Immature natural killer cell (primary cell): ENCODE data around the gene PPP2R2D. TPM values are rescaled to one million over a fixed set of nuclear protein-coding genes. Genes with fewer than 3 reads are reported as not detected.
"Not testable (repeated sequence)": the region's sequence is repeated elsewhere in the genome, so short reads cannot be mapped to it uniquely, and the experiment has no call there.

Source experiments
- DNase-seq, 3 donors: peaks; one replicate each; pipeline ENCODE4 v3.0.0; 2022; ENCODE audit warnings: mixed read lengths in 1 of 3
- H3K27ac Mint-ChIP-seq, 6 donors: one replicate each; pipeline ENCODE4 v1.8.0; 2020; ENCODE audit warnings: mixed read lengths in 6 of 6, mild to moderate bottlenecking in 5 of 6, inconsistent platforms in 4 of 6, moderate library complexity in 3 of 6
- H3K27me3 Mint-ChIP-seq, 3 donors: one replicate each; pipeline ENCODE4 v1.8.0; 2020 to 2021; ENCODE audit warnings: low read depth in 3 of 3, mild to moderate bottlenecking in 3 of 3, mixed read lengths in 3 of 3, moderate library complexity in 3 of 3, inconsistent platforms in 1 of 3
- H3K36me3 Mint-ChIP-seq, 3 donors: one replicate each; pipeline ENCODE4 v1.8.0; 2020; ENCODE audit warnings: mixed read lengths in 3 of 3, inconsistent platforms in 2 of 3, mild to moderate bottlenecking in 2 of 3
- H3K4me1 Mint-ChIP-seq, 2 donors: one replicate each; pipeline ENCODE4 v1.8.0; 2020; ENCODE audit warnings: inconsistent platforms in 2 of 2, mild to moderate bottlenecking in 2 of 2, mixed read lengths in 2 of 2, moderate library complexity in 1 of 2
- H3K4me3 Mint-ChIP-seq, 5 donors: one replicate each; pipeline ENCODE4 v1.8.0; 2020; ENCODE audit warnings: mild to moderate bottlenecking in 5 of 5, mixed read lengths in 5 of 5, inconsistent platforms in 3 of 5, moderate library complexity in 3 of 5
- H3K9me3 Mint-ChIP-seq, 6 donors: one replicate each; pipeline ENCODE4 v1.8.0; 2020; ENCODE audit warnings: mild to moderate bottlenecking in 6 of 6, mixed read lengths in 6 of 6, inconsistent platforms in 4 of 6, moderate library complexity in 3 of 6
- polyA plus RNA-seq, 3 donors: library from polyadenylated mRNA; unstranded; fragments of 300-500 nt; fragmentation: Illumina TruSeq; gene quantifications; one replicate each; pipeline ENCODE4 v1.2.3, GENCODE V29; 2021

Gene PPP2R2D
- polyA plus RNA-seq, 3 donors from 2014 or later = 24.7 to 33.4 (median 30.6) TPM

DNA sequence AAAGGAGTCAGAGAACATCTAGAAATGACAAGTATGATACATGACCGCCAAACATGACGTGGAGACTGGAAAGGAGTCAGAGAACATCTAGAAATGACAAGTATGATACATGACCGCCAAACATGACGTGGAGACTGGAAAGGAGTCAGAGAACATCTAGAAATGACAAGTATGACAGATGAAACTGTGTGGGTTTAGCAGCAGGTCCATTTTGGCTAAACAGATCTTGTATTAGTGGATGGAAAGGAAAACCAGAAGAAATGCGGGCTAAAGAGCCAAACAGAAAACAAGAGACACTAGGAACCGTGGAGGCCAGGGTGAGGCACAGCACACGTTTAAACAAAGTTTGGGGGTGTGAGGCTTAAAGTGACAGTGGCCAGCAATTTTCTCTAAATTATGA is 49.1 kb downstream of the PPP2R2D start:
- H3K9me3 Mint-ChIP-seq, H3K4me1 Mint-ChIP-seq, H3K27ac Mint-ChIP-seq, H3K27me3 Mint-ChIP-seq, DNase-seq, H3K4me3 Mint-ChIP-seq: not testable (repeated sequence)
- H3K36me3 Mint-ChIP-seq = peaks cover 6 to 32% (median 14%) of the 10 kb centered on the region in 3 donors

DNA sequence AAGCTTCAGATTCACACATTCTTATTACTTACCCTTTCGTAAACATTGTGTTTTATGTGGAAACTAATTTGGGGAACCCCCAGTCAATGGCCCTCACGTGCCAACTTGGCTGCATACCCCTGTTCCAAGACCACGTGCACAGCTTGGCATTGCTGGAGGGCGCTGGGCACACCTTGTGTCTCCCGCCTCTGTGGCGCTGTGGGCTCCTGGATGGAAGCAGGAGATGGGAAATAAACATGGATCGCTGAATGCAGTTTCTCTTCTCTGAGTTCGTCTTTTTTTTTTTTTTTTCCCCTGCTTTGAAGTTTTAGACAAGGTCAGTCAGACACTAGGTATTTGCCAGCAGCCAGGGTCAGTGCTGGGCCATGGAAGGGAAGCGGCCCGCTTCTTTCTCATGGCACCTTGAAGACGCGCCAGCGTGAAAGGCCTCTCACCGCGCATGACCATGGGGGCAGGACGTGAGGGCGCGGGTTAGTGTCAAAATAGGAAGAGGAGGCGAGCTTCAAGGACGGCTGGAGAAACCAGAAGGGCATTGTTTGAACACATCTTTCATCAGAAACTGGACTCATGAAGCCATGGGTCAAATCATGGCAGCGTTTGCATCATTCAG is 53.7 kb downstream of the PPP2R2D start:
- no peak for DNase-seq
- no peak overlapping the region for H3K27ac Mint-ChIP-seq
- H3K4me1 Mint-ChIP-seq = no peaks in the 10 kb centered on the region
- H3K9me3 Mint-ChIP-seq = no peaks in the 10 kb centered on the region
- H3K4me3 Mint-ChIP-seq = no peak overlapping the region
- peaks cover 8 to 27% (median 19%) of the 10 kb centered on the region in 3 donors for H3K36me3 Mint-ChIP-seq
- peaks cover 0 to 5% (median 3%) of the 10 kb centered on the region in 3 donors for H3K27me3 Mint-ChIP-seq

DNA sequence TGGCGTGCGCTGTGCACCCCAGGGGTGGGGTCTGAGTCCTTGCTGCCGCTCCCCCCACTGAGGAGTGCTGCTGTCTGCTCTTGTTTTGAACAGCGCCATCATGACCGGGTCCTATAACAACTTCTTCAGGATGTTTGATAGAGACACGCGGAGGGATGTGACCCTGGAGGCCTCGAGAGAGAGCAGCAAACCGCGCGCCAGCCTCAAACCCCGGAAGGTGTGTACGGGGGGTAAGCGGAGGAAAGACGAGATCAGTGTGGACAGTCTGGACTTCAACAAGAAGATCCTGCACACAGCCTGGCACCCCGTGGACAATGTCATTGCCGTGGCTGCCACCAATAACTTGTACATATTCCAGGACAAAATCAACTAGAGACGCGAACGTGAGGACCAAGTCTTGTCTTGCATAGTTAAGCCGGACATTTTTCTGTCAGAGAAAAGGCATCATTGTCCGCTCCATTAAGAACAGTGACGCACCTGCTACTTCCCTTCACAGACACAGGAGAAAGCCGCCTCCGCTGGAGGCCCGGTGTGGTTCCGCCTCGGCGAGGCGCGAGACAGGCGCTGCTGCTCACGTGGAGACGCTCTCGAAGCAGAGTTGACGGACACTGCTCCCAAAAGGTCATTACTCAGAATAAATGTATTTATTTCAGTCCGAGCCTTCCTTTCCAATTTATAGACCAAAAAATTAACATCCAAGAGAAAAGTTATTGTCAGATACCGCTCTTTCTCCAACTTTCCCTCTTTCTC is 55.0 kb downstream of the PPP2R2D start:
- Mint-ChIP-seq H3K27me3 (peaks cover 0 to 5% (median 3%) of the 10 kb centered on the region in 3 donors), H3K36me3 (peaks cover 8 to 26% (median 19%) of the 10 kb centered on the region in 3 donors), H3K27ac (peak overlapping the region in 1 of 6 donors; percentile 55), H3K4me3 (no peak overlapping the region), H3K9me3 (no peaks in the 10 kb centered on the region), H3K4me1 (no peaks in the 10 kb centered on the region)
- no peak for DNase-seq

DNA sequence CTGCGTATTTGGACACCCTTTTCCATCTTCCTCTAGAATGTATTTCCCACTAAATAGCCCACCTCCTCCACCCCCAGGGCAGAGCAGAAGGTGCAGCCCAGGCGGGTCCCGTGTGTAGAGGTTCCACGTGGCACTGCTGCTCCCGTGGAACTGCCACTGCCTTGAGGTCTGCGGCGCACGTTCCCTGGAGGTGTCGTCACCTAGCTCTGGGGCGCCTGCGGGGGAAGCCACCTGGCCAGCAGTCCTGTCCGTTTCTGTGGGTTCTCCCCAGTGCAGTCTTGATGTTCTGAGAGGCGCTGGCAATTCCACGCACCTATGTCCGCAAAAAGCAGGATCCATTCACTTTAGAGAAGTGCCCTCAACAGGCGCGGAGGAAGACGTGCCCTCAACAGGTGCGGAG is 59.0 kb downstream of the PPP2R2D start:
- H3K4me3 Mint-ChIP-seq = no peak overlapping the region
- H3K36me3 Mint-ChIP-seq = peaks cover 8 to 15% (median 14%) of the 10 kb centered on the region in 3 donors
- no peak overlapping the region for H3K27ac Mint-ChIP-seq

DNA sequence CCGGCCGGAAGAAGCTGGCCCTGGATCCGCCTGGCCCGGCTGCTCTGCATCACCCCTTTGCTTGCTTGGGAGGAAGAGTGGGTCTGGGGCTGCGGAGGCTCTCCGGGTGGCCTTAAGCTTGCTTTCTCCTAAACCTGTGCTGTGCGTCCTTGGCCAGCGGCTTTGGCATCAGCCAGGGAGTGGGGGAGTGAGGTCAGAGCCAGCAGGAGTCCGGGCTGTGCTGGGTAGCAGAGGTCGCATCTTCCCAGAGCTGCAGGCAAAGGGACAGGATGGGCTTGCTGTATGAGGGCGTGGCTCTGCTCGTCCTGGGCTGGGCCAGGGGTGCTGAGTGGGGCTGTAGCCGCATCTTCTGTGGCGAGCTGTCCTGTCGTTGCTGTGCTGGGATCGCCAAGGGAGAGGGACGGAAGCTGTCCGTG is 59.8 kb downstream of the PPP2R2D start:
- no peak overlapping the region for H3K27ac Mint-ChIP-seq
- H3K4me3 Mint-ChIP-seq = no peak overlapping the region
- DNase-seq = no peak
- H3K4me1 Mint-ChIP-seq = peaks cover 19% of the 10 kb centered on the region in 2 donors
- peaks cover 1 to 7% (median 7%) of the 10 kb centered on the region in 3 donors for H3K36me3 Mint-ChIP-seq
- H3K9me3 Mint-ChIP-seq = no peaks in the 10 kb centered on the region
- H3K27me3 Mint-ChIP-seq = peaks cover 0 to 5% (median 3%) of the 10 kb centered on the region in 3 donors

More for the DNA sequence above, 59.0 kb downstream of the PPP2R2D start:
- Mint-ChIP-seq H3K4me1 (peaks cover 11 to 12% of the 10 kb centered on the region in 2 donors), H3K9me3 (no peaks in the 10 kb centered on the region), H3K27me3 (peaks cover 0 to 5% (median 3%) of the 10 kb centered on the region in 3 donors)
- DNase-seq = no peak

DNA sequence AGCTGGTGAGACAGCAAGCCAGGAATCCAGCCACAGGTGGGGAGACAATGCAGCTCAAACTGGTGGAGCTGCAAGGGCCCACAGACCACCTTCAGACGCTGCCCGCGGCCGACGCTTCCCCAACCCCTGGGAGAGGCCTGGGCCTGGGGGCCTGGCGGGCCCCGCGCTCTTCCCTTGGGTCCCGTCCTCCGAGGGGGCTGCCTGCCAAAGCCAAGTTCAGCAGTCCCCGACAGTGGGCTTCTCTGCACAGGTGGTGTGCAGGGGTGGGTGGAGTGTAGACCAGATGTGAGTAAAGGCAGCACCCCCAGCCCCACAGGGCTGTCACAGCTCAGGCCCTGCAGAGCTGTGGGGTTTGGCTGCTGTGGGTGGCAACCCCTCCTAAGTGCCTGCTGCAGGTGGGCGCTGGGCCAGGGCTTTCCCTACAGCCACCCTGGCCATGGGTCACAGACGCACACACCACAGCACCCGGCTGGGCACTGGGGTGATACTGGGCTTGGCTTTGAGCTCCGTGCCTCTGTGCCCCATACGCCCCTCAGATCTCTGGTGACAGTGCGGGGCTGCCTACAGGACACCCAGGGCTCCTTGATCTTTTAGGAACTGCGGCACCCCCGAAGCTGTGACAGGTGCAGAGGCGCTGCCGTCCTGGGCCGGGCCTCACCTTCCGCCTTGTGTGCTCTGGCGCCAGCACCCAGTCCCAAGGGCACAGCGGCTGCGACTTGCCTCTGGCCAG is 60.4 kb downstream of the PPP2R2D start:
- Mint-ChIP-seq H3K36me3 (peaks cover 0 to 8% (median 1%) of the 10 kb centered on the region in 3 donors), H3K27ac (no peak overlapping the region)
- DNase-seq = no peak

DNA sequence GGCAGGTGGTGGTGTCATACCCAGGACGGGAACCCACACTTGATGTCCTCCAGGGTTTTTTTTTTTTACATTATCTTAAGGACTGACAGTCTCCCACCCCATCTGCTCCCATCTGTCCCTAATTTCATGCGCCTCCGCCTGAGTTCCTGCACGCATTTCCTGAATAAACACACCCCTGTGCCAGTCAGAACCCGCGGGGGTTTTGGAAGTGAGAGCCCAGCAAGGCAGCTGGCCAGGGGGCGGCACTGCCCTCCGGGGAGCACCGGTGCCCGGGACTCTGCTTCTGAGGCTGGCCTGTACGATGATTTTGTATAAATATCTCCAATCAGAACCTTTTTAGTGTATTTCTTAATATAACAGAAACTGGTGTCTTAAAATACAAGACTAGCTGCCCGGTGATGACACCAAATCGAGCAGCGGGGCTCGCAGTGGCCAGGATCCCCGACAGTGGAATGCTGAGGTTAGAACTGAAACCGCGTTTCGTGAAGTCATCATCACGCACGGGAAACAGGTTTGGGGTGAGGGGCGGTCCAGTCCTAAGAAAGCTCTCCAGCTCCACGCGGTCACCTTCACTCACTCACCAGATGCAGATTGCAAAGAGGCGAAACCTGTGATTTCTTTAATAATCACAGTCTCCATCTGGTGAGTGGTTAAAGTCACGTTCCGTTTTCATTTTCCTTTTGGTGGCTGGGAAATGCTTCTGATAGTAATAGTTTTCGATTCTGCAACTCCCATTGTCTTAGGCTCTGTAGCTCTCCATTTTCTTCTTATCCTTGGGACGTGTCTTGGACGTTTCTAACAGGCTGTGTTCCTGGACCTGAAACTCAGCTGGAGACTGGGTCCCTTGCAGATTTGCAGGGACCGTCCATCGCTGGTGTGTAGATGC is 61.2 kb downstream of the PPP2R2D start:
- H3K4me3 Mint-ChIP-seq = peak overlapping the region in 2 of 5 donors; percentile 38 to 40
- H3K27ac Mint-ChIP-seq = peak overlapping the region in 2 of 6 donors; percentile 71 to 79
- peaks cover 0 to 6% (median 3%) of the 10 kb centered on the region in 3 donors for H3K27me3 Mint-ChIP-seq
- peaks cover 23% of the 10 kb centered on the region in 2 donors for H3K4me1 Mint-ChIP-seq
- H3K9me3 Mint-ChIP-seq = no peaks in the 10 kb centered on the region
- no peak for DNase-seq
- peaks cover 0 to 8% (median 0%) of the 10 kb centered on the region in 3 donors for H3K36me3 Mint-ChIP-seq

More for the DNA sequence above, 60.4 kb downstream of the PPP2R2D start:
- no peaks in the 10 kb centered on the region for H3K9me3 Mint-ChIP-seq
- H3K4me3 Mint-ChIP-seq = no peak overlapping the region
- H3K27me3 Mint-ChIP-seq = peaks cover 0 to 5% (median 3%) of the 10 kb centered on the region in 3 donors
- H3K4me1 Mint-ChIP-seq = peaks cover 23% of the 10 kb centered on the region in 2 donors

DNA sequence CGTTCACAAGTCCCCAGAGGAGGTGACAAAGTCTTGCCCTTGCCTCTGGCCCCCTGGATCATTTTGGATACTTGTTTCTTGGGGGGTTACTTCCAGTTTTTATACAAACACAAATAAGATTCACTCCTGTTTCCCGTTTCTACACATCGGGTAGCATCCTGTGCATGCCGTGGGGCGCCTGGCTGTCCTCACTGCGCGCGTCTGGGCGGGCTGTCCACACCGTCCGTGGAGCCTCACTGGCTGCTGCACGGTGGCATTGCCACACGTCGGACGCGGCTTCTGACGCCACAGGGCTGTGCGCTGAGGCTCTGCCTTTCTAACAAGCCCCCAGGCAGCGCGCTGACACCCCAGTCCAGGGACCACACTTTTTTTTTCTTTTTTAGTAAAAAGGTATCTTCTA is 62.5 kb downstream of the PPP2R2D start:
- no peaks in the 10 kb centered on the region for H3K9me3 Mint-ChIP-seq
- H3K27ac Mint-ChIP-seq = no peak overlapping the region
- DNase-seq = no peak
- no peak overlapping the region for H3K4me3 Mint-ChIP-seq
- peaks cover under 1 to 4% (median 1%) of the 10 kb centered on the region in 3 donors for H3K36me3 Mint-ChIP-seq
- H3K4me1 Mint-ChIP-seq = peaks cover 23% of the 10 kb centered on the region in 2 donors
- H3K27me3 Mint-ChIP-seq = peaks cover 0 to 4% (median 0%) of the 10 kb centered on the region in 3 donors

DNA sequence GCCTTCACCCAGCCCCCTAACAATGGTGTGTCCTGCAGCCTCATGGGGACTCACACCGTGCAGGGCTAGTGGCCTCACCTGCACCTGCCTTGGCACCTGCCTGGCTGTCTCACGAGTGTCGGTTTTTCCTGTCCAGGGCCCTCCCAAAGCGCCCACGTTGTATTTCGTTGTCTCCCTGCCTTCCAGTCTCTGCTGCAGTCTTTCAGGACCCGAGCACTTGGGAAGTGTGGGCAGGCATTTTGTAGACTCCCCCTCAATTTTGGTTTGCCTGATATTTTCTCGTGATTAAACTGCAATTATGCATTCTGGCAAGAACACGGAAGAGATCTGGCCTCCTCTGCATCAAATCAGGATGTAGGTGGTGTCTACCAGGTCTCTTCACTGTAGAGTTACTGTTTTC is 63.0 kb downstream of the PPP2R2D start:
- Mint-ChIP-seq H3K27me3 (peaks cover 0 to 4% (median 2%) of the 10 kb centered on the region in 3 donors), H3K9me3 (no peaks in the 10 kb centered on the region), H3K27ac (peak overlapping the region in 1 of 6 donors; percentile 53), H3K4me3 (no peak overlapping the region), H3K4me1 (peaks cover 23% of the 10 kb centered on the region in 2 donors), H3K36me3 (peaks cover 4 to 6% (median 6%) of the 10 kb centered on the region in 3 donors)
- DNase-seq = no peak

DNA sequence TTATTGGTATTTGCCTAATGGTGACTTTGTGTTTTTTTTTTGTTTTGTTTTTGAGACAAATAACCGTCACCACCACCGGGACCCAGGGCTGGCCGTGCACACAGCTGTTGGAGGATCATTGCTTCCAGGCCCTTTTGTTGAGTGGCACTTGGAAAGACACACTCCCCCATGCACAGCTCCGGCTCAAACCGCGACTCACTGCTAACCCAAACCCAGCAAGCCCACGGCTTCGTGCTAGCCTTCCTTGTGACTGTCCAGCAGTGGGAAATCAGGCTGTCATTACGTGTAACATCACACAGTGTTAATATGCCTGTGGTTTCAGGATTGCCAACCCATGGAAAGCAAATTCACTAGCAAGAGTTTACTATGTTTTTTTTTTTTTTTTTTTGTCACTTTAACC is 63.5 kb downstream of the PPP2R2D start:
- peaks cover 5 to 7% (median 6%) of the 10 kb centered on the region in 3 donors for H3K36me3 Mint-ChIP-seq
- H3K4me1 Mint-ChIP-seq = peaks cover 23% of the 10 kb centered on the region in 2 donors
- DNase-seq = no peak
- H3K4me3 Mint-ChIP-seq = no peak overlapping the region
- peak overlapping the region in 1 of 6 donors; percentile 70 for H3K27ac Mint-ChIP-seq
- H3K9me3 Mint-ChIP-seq = no peaks in the 10 kb centered on the region
- peaks cover 0 to 4% (median 4%) of the 10 kb centered on the region in 3 donors for H3K27me3 Mint-ChIP-seq

DNA sequence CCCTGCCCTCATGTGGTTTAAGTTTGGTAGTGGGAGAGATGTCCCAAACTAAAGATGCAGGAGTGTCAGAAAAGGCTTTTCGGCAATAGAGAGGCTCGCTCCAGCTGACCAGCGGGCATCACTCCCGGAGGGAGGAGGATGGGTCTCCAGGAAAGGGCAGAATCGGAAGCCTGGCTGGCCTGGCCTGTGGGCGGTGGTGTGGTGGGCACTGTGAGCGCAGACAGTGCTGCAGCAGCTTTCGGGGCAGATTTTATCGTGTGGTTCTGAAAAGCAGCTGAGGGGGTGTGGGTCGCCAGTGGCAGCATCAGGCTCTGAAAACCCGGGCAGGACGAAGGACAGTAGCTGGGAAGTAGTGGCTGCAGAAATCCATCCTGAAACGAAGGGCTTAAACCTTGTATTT is 68.1 kb downstream of the PPP2R2D start:
- Mint-ChIP-seq H3K4me1 (peaks cover 42 to 45% of the 10 kb centered on the region in 2 donors), H3K36me3 (peaks cover 12 to 17% (median 13%) of the 10 kb centered on the region in 3 donors), H3K4me3 (no peak overlapping the region), H3K9me3 (no peaks in the 10 kb centered on the region), H3K27me3 (peaks cover 4 to 7% (median 7%) of the 10 kb centered on the region in 3 donors), H3K27ac (no peak overlapping the region)
- DNase-seq = no peak

DNA sequence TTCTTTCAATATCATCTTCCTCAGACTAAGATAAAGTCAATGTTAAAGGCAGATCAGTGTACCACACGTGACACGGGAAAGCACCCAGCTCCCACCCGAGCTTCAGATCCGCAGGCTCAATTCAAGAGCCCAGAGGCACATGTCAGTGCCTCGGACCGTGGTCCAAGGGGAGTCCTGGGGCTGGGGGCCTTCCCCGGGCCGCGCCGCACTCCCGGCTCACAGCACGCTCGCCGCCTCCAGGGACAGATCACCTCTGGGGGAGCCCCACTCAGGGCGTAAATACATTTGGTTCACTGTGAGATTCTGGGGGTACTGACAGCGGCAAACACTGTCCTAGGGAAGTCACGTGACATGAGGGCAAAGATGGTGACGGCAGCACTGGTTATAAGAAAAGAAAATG is 70.1 kb downstream of the PPP2R2D start:
- Mint-ChIP-seq H3K4me1 (peaks cover 35 to 37% of the 10 kb centered on the region in 2 donors), H3K4me3 (no peak overlapping the region), H3K9me3 (no peaks in the 10 kb centered on the region), H3K27me3 (peaks cover 4 to 8% (median 7%) of the 10 kb centered on the region in 3 donors), H3K36me3 (peaks cover 9 to 17% (median 13%) of the 10 kb centered on the region in 3 donors), H3K27ac (peak overlapping the region in 1 of 6 donors; percentile 71)
- no peak for DNase-seq

DNA sequence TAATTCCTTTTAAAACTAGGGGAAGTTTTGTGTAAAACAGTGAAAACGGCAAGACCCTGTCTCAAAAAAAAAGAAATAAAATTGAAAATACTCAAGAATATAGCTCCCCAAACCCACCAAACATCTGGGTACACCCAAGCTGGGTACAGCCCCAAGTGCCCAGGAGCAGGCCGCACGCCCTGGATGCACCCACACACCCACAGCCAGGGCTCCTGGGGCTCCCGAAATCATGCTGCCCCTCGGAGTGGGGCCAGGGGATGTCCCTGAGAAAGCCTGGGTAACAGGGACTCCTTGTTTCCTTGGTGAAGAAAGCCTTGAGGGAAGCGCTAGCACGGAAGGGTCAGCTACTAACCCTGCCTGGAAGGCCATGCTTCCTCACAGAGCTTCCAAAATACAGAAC is 70.8 kb downstream of the PPP2R2D start:
- Mint-ChIP-seq H3K4me1 (peaks cover 34 to 39% of the 10 kb centered on the region in 2 donors), H3K27ac (peak overlapping the region in 1 of 6 donors; percentile 41), H3K4me3 (no peak overlapping the region), H3K27me3 (peaks cover 4 to 7% (median 6%) of the 10 kb centered on the region in 3 donors), H3K9me3 (no peaks in the 10 kb centered on the region), H3K36me3 (peaks cover 9 to 17% (median 13%) of the 10 kb centered on the region in 3 donors)
- DNase-seq = no peak
